Measurements from ENCODE around the gene BBIP1. TPM values are rescaled to one million over a fixed set of nuclear protein-coding genes. Genes with fewer than 3 reads are reported as not detected.

Gene BBIP1, protein sequence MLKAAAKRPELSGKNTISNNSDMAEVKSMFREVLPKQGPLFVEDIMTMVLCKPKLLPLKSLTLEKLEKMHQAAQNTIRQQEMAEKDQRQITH
- 10 to 100 TPM; 35.6 to 37.1 TPM for total RNA-seq

GRCh38 chr10:110918643-110919348 lies at the start of gene BBIP1:
BBIP1 (minus strand) TSS chr10:110919180; CDS start chr10:110918157, 1,023 bp downstream.
- Mint-ChIP-seq H3K9me3 (no peaks in the 10 kb centered on the region), H3K36me3 (peaks cover 7% of the 10 kb centered on the region), H3K27me3 (no peaks in the 10 kb centered on the region), H3K4me3 (peak within 1 kb of the TSS; percentile 98), H3K27ac (peak within 1 kb of the TSS; percentile 99), H3K4me1 (peaks cover 31% of the 10 kb centered on the region)
- DNase-seq: peak; percentile 91

GRCh38 chr10:110967645-110968044 lies 48.7 kb upstream of the BBIP1 start:
- no peak for DNase-seq
- Mint-ChIP-seq H3K4me1 (peaks cover 54% of the 10 kb centered on the region), H3K36me3 (peaks cover 30% of the 10 kb centered on the region), H3K27ac (no peak overlapping the region), H3K4me3 (no peak overlapping the region), H3K27me3 (no peaks in the 10 kb centered on the region), H3K9me3 (no peaks in the 10 kb centered on the region)

- Mint-ChIP-seq H3K27me3 (no peaks in the 10 kb centered on the region), H3K9me3 (no peaks in the 10 kb centered on the region), H3K4me3 (no peak overlapping the region), H3K36me3 (peaks cover 28% of the 10 kb centered on the region), H3K27ac (no peak overlapping the region), H3K4me1 (peaks cover 54% of the 10 kb centered on the region)
- no peak for DNase-seq
Measured at GRCh38 chr10:110967009-110967630, 48.1 kb upstream of the BBIP1 start.

DNA sequence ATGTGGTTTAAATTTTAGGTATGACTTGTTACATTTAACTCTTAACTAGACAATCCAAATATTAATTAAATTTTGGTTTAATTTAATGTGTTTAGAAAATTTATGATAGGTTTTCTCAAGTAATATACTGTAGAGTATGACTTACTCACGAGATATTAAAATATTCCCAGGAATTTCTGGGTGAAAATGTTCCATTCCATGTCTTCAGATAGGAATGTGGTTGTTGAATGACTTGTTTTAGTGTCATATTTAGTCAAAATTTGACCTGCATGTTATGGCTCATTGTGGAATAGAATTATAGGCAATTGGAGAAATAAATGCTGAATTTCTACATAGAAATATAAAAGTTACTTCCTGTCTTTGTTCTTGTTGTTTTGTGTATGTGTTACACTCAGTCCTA lies 47.2 kb upstream of the BBIP1 start:
- Mint-ChIP-seq H3K36me3 (peaks cover 25% of the 10 kb centered on the region), H3K4me3 (no peak overlapping the region), H3K27me3 (no peaks in the 10 kb centered on the region), H3K9me3 (no peaks in the 10 kb centered on the region), H3K4me1 (peaks cover 52% of the 10 kb centered on the region), H3K27ac (no peak overlapping the region)
- no peak for DNase-seq

GRCh38 chr10:110965216-110965615 lies 46.2 kb upstream of the BBIP1 start:
- H3K36me3 Mint-ChIP-seq: peaks cover 18% of the 10 kb centered on the region
- H3K4me3 Mint-ChIP-seq: no peak overlapping the region
- DNase-seq: no peak
- no peak overlapping the region for H3K27ac Mint-ChIP-seq
- H3K9me3 Mint-ChIP-seq: no peaks in the 10 kb centered on the region
- peaks cover 43% of the 10 kb centered on the region for H3K4me1 Mint-ChIP-seq
- no peaks in the 10 kb centered on the region for H3K27me3 Mint-ChIP-seq

DNA sequence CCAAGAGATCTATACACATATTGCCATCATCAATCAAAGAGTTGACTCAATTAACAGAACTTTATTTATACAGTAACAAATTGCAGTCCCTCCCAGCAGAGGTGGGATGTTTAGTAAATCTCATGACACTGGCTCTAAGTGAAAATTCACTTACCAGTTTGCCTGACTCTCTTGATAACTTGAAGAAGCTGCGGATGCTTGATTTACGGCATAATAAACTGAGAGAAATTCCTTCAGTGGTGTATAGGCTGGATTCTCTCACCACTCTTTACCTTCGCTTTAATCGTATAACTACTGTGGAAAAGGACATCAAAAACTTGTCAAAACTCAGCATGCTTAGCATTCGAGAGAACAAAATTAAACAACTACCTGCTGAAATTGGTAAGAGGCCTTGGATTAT lies 45.7 kb upstream of the BBIP1 start:
- Mint-ChIP-seq H3K4me3 (no peak overlapping the region), H3K27ac (no peak overlapping the region)

DNA sequence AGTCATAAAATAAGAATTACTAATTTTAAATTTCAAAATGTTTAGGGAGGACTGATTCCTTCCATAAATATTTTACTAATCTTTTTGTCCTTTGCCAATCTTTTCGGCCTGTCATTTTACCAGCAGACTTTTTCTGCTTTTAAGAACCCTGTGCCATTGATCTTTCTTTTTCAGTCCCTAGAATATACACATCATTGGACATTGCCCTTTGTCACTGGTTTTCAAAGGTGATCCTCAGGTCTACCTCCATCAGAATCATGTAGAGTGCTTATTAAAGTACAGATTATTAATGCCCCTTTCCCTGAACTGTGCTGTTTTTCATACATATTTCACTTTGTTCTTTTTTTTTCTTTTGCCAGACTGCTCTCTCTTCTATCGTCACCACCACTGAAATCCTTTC lies 44.2 kb upstream of the BBIP1 start:
- no peak for DNase-seq

More for the DNA sequence above, 45.7 kb upstream of the BBIP1 start:
- H3K9me3 Mint-ChIP-seq: no peaks in the 10 kb centered on the region
- H3K27me3 Mint-ChIP-seq: no peaks in the 10 kb centered on the region
- H3K4me1 Mint-ChIP-seq: peaks cover 39% of the 10 kb centered on the region
- DNase-seq: no peak
- peaks cover 14% of the 10 kb centered on the region for H3K36me3 Mint-ChIP-seq

GRCh38 chr10:110962443-110962842 lies 43.5 kb upstream of the BBIP1 start:
- Mint-ChIP-seq H3K27ac (no peak overlapping the region), H3K27me3 (no peaks in the 10 kb centered on the region), H3K9me3 (no peaks in the 10 kb centered on the region), H3K36me3 (peaks cover 11% of the 10 kb centered on the region), H3K4me3 (no peak overlapping the region), H3K4me1 (peaks cover 31% of the 10 kb centered on the region)
- no peak for DNase-seq

More for the DNA sequence above, 44.2 kb upstream of the BBIP1 start:
- no peaks in the 10 kb centered on the region for H3K27me3 Mint-ChIP-seq
- H3K4me1 Mint-ChIP-seq: peaks cover 33% of the 10 kb centered on the region
- H3K27ac Mint-ChIP-seq: no peak overlapping the region
- H3K9me3 Mint-ChIP-seq: no peaks in the 10 kb centered on the region
- H3K36me3 Mint-ChIP-seq: peaks cover 12% of the 10 kb centered on the region
- no peak overlapping the region for H3K4me3 Mint-ChIP-seq

- no peak for DNase-seq
Measured at GRCh38 chr10:110960333-110960712, 41.3 kb upstream of the BBIP1 start.

DNA sequence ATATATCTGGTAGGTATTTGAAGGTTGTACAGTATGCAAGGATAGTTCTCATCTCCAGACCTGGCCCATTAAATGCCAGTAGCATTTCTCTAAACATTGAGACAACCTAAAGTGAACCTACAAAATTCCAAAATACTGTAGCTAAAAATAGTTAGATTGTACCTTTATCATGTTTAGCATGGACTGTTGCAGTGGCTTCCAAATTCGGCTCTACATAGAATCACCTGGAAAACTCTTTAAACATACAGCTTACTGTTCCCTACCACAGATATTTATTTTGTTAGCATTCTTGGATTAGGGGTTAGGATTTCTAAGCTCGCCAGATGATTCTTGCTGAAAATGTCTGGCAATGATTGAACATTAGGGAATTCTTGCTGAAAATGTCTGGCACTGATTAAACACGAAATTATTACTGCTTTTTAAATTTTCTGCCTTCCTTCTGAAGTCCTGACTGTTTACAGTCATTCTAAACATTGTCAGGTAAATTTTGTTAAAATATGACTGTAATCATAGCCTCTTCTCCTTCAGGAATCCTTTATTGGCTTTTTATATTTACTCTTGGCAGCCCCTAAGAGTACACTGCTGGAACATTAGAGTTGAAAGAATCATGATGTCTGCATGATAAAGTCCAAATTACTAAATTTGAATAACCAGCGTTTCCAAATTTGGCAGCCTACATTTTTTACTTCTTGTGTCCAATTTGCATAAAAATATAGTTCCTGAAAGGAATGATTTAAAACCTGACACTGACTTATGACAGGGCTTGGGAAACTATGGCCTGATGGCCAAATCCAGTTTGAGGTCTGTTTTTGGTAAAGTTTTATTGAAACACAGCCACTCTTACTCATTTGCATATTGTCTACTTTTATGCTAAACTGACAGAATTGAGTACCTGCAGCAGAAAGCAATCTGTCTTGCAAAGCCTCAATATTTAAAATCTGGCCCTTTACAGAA lies 40.7 kb upstream of the BBIP1 start:
- no peak for DNase-seq
- Mint-ChIP-seq H3K36me3 (peaks cover 18% of the 10 kb centered on the region), H3K27ac (no peak overlapping the region), H3K4me1 (peaks cover 28% of the 10 kb centered on the region), H3K4me3 (no peak overlapping the region), H3K9me3 (peaks cover 4% of the 10 kb centered on the region), H3K27me3 (no peaks in the 10 kb centered on the region)

More at GRCh38 chr10:110960333-110960712, 41.3 kb upstream of the BBIP1 start:
- H3K9me3 Mint-ChIP-seq: no peaks in the 10 kb centered on the region
- H3K4me1 Mint-ChIP-seq: peaks cover 26% of the 10 kb centered on the region
- H3K27me3 Mint-ChIP-seq: no peaks in the 10 kb centered on the region
- no peak overlapping the region for H3K27ac Mint-ChIP-seq
- no peak overlapping the region for H3K4me3 Mint-ChIP-seq
- peaks cover 11% of the 10 kb centered on the region for H3K36me3 Mint-ChIP-seq

DNA sequence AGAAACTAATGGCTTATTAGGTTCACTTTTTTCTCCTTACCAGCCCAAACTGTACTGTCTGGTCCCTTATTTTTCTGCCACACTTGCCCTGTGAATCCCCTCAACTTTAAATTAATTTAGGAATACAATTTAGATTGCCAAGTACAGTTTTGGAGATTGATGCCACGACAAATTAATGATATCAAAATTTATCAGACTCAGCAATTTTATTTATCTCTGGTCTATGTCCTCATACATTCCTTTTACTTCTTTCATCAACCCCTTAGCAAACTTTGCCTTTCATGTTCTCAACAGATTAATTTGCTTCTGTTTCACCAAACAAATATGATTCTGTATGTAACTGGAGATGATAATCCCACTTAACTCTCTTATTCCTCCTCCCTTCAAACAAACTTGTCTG lies 38.6 kb upstream of the BBIP1 start:
- Mint-ChIP-seq H3K9me3 (peaks cover 6% of the 10 kb centered on the region), H3K4me3 (no peak overlapping the region), H3K27me3 (no peaks in the 10 kb centered on the region), H3K36me3 (peaks cover 22% of the 10 kb centered on the region), H3K4me1 (peaks cover 25% of the 10 kb centered on the region), H3K27ac (no peak overlapping the region)
- no peak for DNase-seq

GRCh38 chr10:110951381-110951780 lies 32.4 kb upstream of the BBIP1 start:
- DNase-seq: no peak
- no peak overlapping the region for H3K27ac Mint-ChIP-seq
- H3K27me3 Mint-ChIP-seq: no peaks in the 10 kb centered on the region
- H3K36me3 Mint-ChIP-seq: peaks cover 66% of the 10 kb centered on the region
- peaks cover 28% of the 10 kb centered on the region for H3K4me1 Mint-ChIP-seq
- H3K9me3 Mint-ChIP-seq: peaks cover 18% of the 10 kb centered on the region
- no peak overlapping the region for H3K4me3 Mint-ChIP-seq

DNA sequence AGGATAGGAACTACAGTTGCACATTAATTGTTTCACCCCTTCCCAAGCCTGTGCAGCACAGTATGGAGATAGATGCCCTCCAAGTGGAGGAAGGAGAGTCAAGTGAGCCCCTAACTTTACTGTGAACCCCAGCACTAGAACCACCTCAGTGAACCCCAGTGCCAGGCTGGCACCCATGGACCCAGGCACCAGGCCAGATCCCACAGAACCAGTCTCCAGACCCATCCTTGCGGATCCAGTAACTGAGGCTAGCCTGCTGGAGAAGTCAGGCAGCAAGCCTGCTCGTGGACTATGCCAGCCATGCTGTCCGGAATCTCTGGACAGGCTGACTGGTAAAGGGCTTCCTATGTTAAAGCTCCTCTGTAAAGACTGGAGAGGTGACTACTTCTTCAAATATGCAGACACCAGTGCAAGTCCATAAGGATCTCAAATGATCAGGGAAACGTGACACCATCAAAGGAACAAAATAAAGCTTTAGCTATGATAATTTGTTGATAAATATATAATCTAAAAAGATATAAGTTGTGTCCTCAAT lies 28.1 kb upstream of the BBIP1 start:
- no peaks in the 10 kb centered on the region for H3K27me3 Mint-ChIP-seq
- H3K9me3 Mint-ChIP-seq: peaks cover 24% of the 10 kb centered on the region
- DNase-seq: no peak
- peaks cover 77% of the 10 kb centered on the region for H3K36me3 Mint-ChIP-seq
- H3K4me3 Mint-ChIP-seq: no peak overlapping the region
- peaks cover 38% of the 10 kb centered on the region for H3K4me1 Mint-ChIP-seq
- H3K27ac Mint-ChIP-seq: no peak overlapping the region

- Mint-ChIP-seq H3K4me1 (peaks cover 38% of the 10 kb centered on the region), H3K27ac (no peak overlapping the region), H3K9me3 (peaks cover 23% of the 10 kb centered on the region), H3K27me3 (no peaks in the 10 kb centered on the region), H3K4me3 (no peak overlapping the region), H3K36me3 (peaks cover 76% of the 10 kb centered on the region)
- DNase-seq: no peak
Measured at GRCh38 chr10:110946496-110946895, 27.5 kb upstream of the BBIP1 start.
